Smooth muscle cell of bladder (primary cell): ENCODE measurements around the gene TUBA1B. TPM values are rescaled to one million over a fixed set of nuclear protein-coding genes. Genes with fewer than 3 reads are reported as not detected.

Experiments
- total RNA-seq: library from RNA; depleted of rRNA; stranded (reverse); fragments of >200 nt; gene quantifications from 2 replicates; pipeline ENCODE4 v1.2.3, GENCODE V29; 2014

TUBA1B gene
- total RNA-seq: 546 and 788 TPM in 2 replicates

GRCh38 chr12:49131051-49131893 lies at the start of gene TUBA1B:
TSS of gene TUBA1B (minus strand) at chr12:49131395. CDS start at chr12:49131300, 95 bp downstream.

DNA sequence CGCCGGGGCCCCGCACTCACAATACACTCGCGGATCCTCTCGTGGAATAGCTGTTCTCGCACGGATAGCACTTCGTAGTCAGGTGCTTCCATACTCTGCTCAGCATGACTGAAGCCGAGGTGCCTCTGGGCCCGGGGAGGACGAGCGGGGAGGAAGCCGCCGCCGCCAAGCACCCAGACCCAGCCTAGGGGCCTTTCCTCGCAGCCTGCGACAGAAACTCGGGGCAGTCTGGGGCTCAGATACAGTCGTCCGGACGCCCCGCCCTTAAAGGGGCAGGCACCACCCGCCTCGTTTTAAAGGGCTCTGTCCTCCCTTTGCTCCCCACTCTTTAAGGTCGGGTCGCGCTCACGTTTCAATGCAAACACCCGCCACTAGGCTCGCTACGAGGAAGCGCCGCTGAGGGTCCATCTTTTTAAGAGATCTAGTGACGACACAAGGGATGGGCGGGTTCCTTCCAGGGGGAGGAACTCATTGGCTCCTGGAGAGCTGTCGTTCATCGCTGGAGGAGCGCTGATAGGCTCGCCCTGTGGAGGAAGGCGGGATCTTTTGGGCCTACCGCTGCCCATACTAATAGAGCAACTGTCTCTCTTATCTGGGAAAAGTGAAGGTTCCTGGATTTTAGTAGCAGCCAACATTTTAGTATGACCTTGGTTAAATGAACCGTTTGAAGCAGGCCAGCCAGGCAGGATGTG lies 20.6 kb downstream of the TUBA1B start, which contains the start of gene LMBR1L:
Gene LMBR1L, minus strand, starts transcription at position 384 of the 692 bp plus-strand sequence. Its CDS starts 292 bp downstream, at position 92.

DNA sequence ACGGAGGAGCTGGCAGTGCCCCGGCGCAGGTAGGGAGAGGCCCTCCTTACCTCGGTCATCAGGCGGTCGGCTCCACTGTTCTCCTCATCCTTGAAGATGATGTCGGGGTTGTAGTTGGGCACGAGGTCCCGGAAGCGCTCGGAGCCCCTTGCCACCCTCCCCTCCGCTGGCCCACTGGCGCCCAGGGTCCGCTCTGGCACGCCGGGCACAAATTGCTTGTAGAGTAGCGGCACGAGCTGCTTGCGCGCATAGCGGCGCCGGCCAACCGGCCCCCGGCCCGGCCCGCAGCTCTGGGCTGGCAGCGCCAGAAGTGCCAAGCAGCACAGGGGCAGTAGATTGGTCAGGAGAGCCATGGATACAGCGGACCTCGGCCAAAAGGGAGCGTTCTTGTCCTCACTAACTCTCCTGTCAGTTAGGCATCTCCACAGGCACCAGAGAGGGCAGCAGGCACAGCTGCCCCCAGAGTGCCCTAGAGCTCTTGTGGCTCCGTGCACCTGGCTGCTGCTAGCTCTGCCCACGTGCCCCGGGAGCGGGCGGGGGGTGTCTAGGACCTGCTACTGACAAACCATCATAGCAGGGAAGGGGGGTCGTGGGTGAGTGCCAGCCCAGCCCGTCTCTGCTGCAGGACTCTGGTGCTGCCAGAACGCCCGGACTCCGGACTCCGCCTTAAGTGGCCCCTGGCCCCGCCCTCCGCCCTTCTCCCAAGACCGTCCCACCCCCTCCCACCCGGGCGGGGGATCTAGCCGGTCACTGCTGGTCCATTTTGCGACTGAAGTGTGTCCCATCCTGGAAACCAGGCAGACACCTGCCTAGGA lies 36.8 kb downstream of the TUBA1B start, which contains the start of gene DHH:
Gene DHH, minus strand, starts transcription at position 642 of the 815 bp plus-strand sequence. Its CDS starts 289 bp downstream, at position 353.

Other genes with a start within 250 kb of the TUBA1B start
- 38.7 and 43.6 TPM in 2 replicates for gene FKBP11, start 205.9 kb downstream of the TUBA1B start, total RNA-seq
- gene ARF3, start 173.9 kb downstream of the TUBA1B start, total RNA-seq: 25.3 and 27.6 TPM in 2 replicates
- gene WNT10B, start 159.7 kb downstream of the TUBA1B start, total RNA-seq: 0.18 TPM in 1 of 2 replicates, not detected in the other
- gene WNT1, start 153.1 kb downstream of the TUBA1B start, total RNA-seq: not detected in 2 replicates
- under 0.01 and 0.18 TPM in 2 replicates for gene DDN, start 132.0 kb downstream of the TUBA1B start, total RNA-seq
- gene PRKAG1, start 112.6 kb downstream of the TUBA1B start, total RNA-seq: 77.1 and 87.0 TPM in 2 replicates
- 14.9 and 20.7 TPM in 2 replicates for gene KMT2D, start 70.6 kb downstream of the TUBA1B start, total RNA-seq
- 0.28 TPM in 1 of 2 replicates, not detected in the other for gene RHEBL1, start 61.4 kb downstream of the TUBA1B start, total RNA-seq
- gene DHH, start 36.6 kb downstream of the TUBA1B start, total RNA-seq: under 0.01 and 0.09 TPM in 2 replicates
- 57.7 and 58.9 TPM in 2 replicates for gene LMBR1L, start 20.5 kb downstream of the TUBA1B start, total RNA-seq
- 514 and 549 TPM in 2 replicates for gene TUBA1A, start 57.7 kb upstream of the TUBA1B start, total RNA-seq
- gene TUBA1C, start 133.7 kb upstream of the TUBA1B start, total RNA-seq: 123 and 179 TPM in 2 replicates
- gene PRPH, start 163.8 kb upstream of the TUBA1B start, total RNA-seq: 0.28 and 0.46 TPM in 2 replicates
- gene TROAP, start 191.9 kb upstream of the TUBA1B start, total RNA-seq: 1.2 and 3.7 TPM in 2 replicates
- under 0.01 TPM in 1 of 2 replicates, not detected in the other for gene C1QL4, start 205.8 kb upstream of the TUBA1B start, total RNA-seq
- gene DNAJC22, start 215.5 kb upstream of the TUBA1B start, total RNA-seq: 1.8 and 6.0 TPM in 2 replicates
- 27.7 and 31.4 TPM in 2 replicates for gene SPATS2, start 236.1 kb upstream of the TUBA1B start, total RNA-seq